Measurements from ENCODE around the gene RORB.

- TF ChIP-seq CTCF (IDR thresholded peaks at IDR 0.05) = no peak
- TF ChIP-seq POLR2AphosphoS5 (IDR thresholded peaks at IDR 0.05) = no peak
Observed at GRCh38 chr9:74639112-74639511, 142.0 kb downstream of the RORB start.
